HepG2 (cell line): ENCODE results near the gene UQCR11. TPM values are rescaled to one million over a fixed set of nuclear protein-coding genes. Genes with fewer than 3 reads are reported as not detected.

ENCODE experiments used
- ATAC-seq: fragments of 200-7000 bp; cut with Tn5 transposase; 3 replicates; pipeline ENCODE4 v1.9.1; 2020; ENCODE audit warnings: mild to moderate bottlenecking, moderate library complexity
- BruUV-seq: library from RNA; stranded (reverse); fragments of 400-500 nt; replicated peaks from 2 replicates; lab custom pipeline; 2021; lab: Mats Ljungman, UMichigan
- CTCF ChIA-PET: fragments of 300-600 bp; formaldehyde crosslinking; extraction: SDS; loops from one replicate; lab custom pipeline; 2021; ENCODE audit warnings: low total read pairs, inconsistent platforms, low intra/inter-chr PET ratio; lab: Yijun Ruan, JAX
- POLR2A ChIA-PET: fragments of 350-600 bp; sonication (Branson Sonifier 250); formaldehyde crosslinking; loops from one replicate; lab custom pipeline; 2020; ENCODE audit warnings: antibody characterized with exemption, inconsistent platforms; lab: Yijun Ruan, JAX
- DNase-seq: peaks from one replicate; pipeline ENCODE4 v3.0.0-alpha.2; 2015; ENCODE audit warnings: low spot score
- FAIRE-seq: peaks from 3 replicates; lab custom pipeline; 2011; peaks lifted over from hg19 to GRCh38; lab: Jason Lieb, UNC
- H2AFZ ChIP-seq: one replicate; pipeline ENCODE4 v1.6.1; 2011; ENCODE audit warnings: low read length, inconsistent platforms
- H3K27ac ChIP-seq: fragments of 300-600 bp; 3 replicates; pipeline ENCODE4 v1.8.0; 2011; ENCODE audit warnings: mixed run types, mild to moderate bottlenecking, mixed read lengths, low read length, inconsistent platforms; ENCODE audit not compliant: insufficient read depth; ENCODE audit errors: extremely low read length
- H3K27me3 ChIP-seq, 2 experiments: fragments of 200-600 bp in 1 of 2; 2 replicates in 1 of 2; 3 replicates in 1 of 2; pipeline versions ENCODE4 v1.6.0 to v1.8.0; 2011; ENCODE audit warnings: low read length in 2 of 2, mild to moderate bottlenecking in 2 of 2, moderate library complexity in 2 of 2, inconsistent platforms in 1 of 2; ENCODE audit not compliant: insufficient read depth in 2 of 2, control insufficient read depth in 1 of 2
- H3K36me3 ChIP-seq, 2 experiments: fragments of 200-600 bp in 1 of 2; replicated peaks in 1 of 2; 2 replicates in 1 of 2; 3 replicates in 1 of 2; pipeline versions ENCODE4 v1.5.1 to v1.8.0; 2011; ENCODE audit warnings: low read length in 2 of 2, inconsistent platforms in 1 of 2; ENCODE audit not compliant: insufficient read depth in 2 of 2, control insufficient read depth in 1 of 2
- H3K4me1 ChIP-seq: 2 replicates; pipeline ENCODE4 v1.5.1; 2012; ENCODE audit warnings: low read length, inconsistent platforms; ENCODE audit not compliant: insufficient read depth
- H3K4me2 ChIP-seq: 2 replicates; pipeline ENCODE4 v1.6.0; 2011; ENCODE audit warnings: low read depth, low read length, inconsistent platforms
- H3K4me3 ChIP-seq, 3 experiments: fragments of 200-600 bp in 1 of 3; sonication (generic), shearing (Covaris generic) in 1 of 3; replicated peaks in 1 of 3; 2 replicates each; pipeline ENCODE4 v1.5.1; 2011 to 2016; ENCODE audit warnings: low read length in 3 of 3, inconsistent platforms in 2 of 3, low read depth in 2 of 3, mild to moderate bottlenecking in 2 of 3, control low read depth in 1 of 3, mixed read lengths in 1 of 3; ENCODE audit not compliant: insufficient read depth in 1 of 3
- H3K79me2 ChIP-seq: one replicate; pipeline ENCODE4 v1.6.1; 2011; ENCODE audit warnings: low read length, inconsistent platforms; ENCODE audit not compliant: insufficient read depth
- H3K9ac ChIP-seq: 2 replicates; pipeline ENCODE4 v1.6.0; 2011; ENCODE audit warnings: mild to moderate bottlenecking, low read depth, low read length, inconsistent platforms; ENCODE audit not compliant: insufficient read depth
- H3K9me3 ChIP-seq: 2 replicates; pipeline ENCODE4 v1.5.1; 2012; ENCODE audit warnings: mild to moderate bottlenecking, low read length
- H4K20me1 ChIP-seq: 2 replicates; pipeline ENCODE4 v1.6.0; 2011; ENCODE audit warnings: inconsistent platforms, mild to moderate bottlenecking, low read length, moderate library complexity; ENCODE audit not compliant: insufficient read depth
- HIVEP1 ChIP-seq: sonication (generic); formaldehyde crosslinking; IDR thresholded peaks from 2 replicates; pipeline ENCODE4 v1.4.0; 2020; ENCODE audit warnings: mild to moderate bottlenecking, missing genetic modification reagents
- KDM6A ChIP-seq: IDR thresholded peaks from 2 replicates; pipeline ENCODE4 v1.6.1; 2016; ENCODE audit warnings: low read depth
- MTF1 ChIP-seq: sonication (generic); formaldehyde crosslinking; IDR thresholded peaks from 2 replicates; pipeline ENCODE4 v1.5.0; 2020; ENCODE audit warnings: missing genetic modification reagents
- MXD4 ChIP-seq: IDR thresholded peaks from 2 replicates; pipeline ENCODE4 v1.6.1; 2016; ENCODE audit warnings: mild to moderate bottlenecking, missing biosample characterization, missing genetic modification reagents
- SP5 ChIP-seq: IDR thresholded peaks from 2 replicates; pipeline ENCODE4 v1.6.1; 2016; ENCODE audit warnings: low read depth, borderline replicate concordance
- THAP8 ChIP-seq: sonication (generic); formaldehyde crosslinking; IDR thresholded peaks from 2 replicates; pipeline ENCODE4 v1.5.1; 2020; ENCODE audit warnings: missing genetic modification reagents, mild to moderate bottlenecking, borderline replicate concordance
- ZBTB21 ChIP-seq: sonication (generic); formaldehyde crosslinking; IDR thresholded peaks from 2 replicates; pipeline ENCODE4 v1.4.0; 2020; ENCODE audit warnings: missing genetic modification reagents
- ZBTB38 ChIP-seq: sonication (generic); formaldehyde crosslinking; IDR thresholded peaks from 2 replicates; pipeline ENCODE4 v1.5.1; 2020; ENCODE audit warnings: mild to moderate bottlenecking, missing genetic modification reagents
- ZNF24 ChIP-seq: fragments of 450-650 bp; IDR thresholded peaks from 2 replicates; pipeline ENCODE4 v1.6.1; 2017; ENCODE audit warnings: antibody characterized with exemption, mild to moderate bottlenecking
- ZNF263 ChIP-seq: sonication (generic); formaldehyde crosslinking; IDR thresholded peaks from 2 replicates; pipeline ENCODE4 v1.4.0; 2020; ENCODE audit warnings: missing genetic modification reagents
- ZNF678 ChIP-seq: sonication (generic); formaldehyde crosslinking; IDR thresholded peaks from 2 replicates; pipeline ENCODE4 v1.4.0; 2020; ENCODE audit warnings: mild to moderate bottlenecking, missing genetic modification reagents
- ZSCAN12 ChIP-seq: sonication (generic); formaldehyde crosslinking; IDR thresholded peaks from 2 replicates; pipeline ENCODE4 v1.9.0; 2021; ENCODE audit warnings: mild to moderate bottlenecking, missing genetic modification reagents
- WGBS: methylation state at CpG from one replicate; pipeline ENCODE4 v1.1.6; 2017; ENCODE audit warnings: low lambda C conversion rate; 5-methylcytosine and 5-hydroxymethylcytosine counted together
- in situ Hi-C: cut with HindIII; loops from 2 replicates; pipeline ENCODE4 v1.10.0; 2017; ENCODE audit warnings: low pct_unique_long_range_greater_than_20kb; ENCODE audit not compliant: extremely low pct_ligation_motif_present
- intact Hi-C: fragments of 100-400 bp; cut with micrococcal nuclease; formaldehyde crosslinking; loops from one replicate; pipeline ENCODE4 v1.10.0; 2022; ENCODE audit not compliant: unreplicated experiment
- polyA plus RNA-seq, 8 experiments: library from polyadenylated mRNA; depleted of rRNA in 3 of 8; stranded (reverse) in 7 of 8; unstranded in 1 of 8; fragments of >200 nt; fragmentation: Illumina TruSeq in 4 of 8; extraction: Trizol in 4 of 8; gene quantifications; 2 replicates each; pipeline versions ENCODE4 v1.2.1 to v1.2.3, GENCODE V29; 2011 to 2016; ENCODE audit warnings: low read depth in 4 of 8, missing spikeins in 1 of 8, mixed read lengths in 1 of 8; ENCODE audit not compliant: insufficient read depth in 1 of 8
- total RNA-seq, 5 experiments: library from RNA; depleted of rRNA; stranded (reverse); fragments of >200 nt; fragmentation: Illumina TruSeq; extraction: Trizol; gene quantifications; 2 replicates each; pipeline ENCODE4 v1.2.3, GENCODE V29; 2016; ENCODE audit warnings: low read depth in 1 of 5
- TF ChIP-seq, protein P1 (sequence below): sonication (generic); formaldehyde crosslinking; IDR thresholded peaks from 2 replicates; pipeline ENCODE4 v1.5.0; 2020; ENCODE audit warnings: mild to moderate bottlenecking, missing genetic modification reagents

The UQCR11 gene
- total and polyA plus RNA-seq, 2 of the 13 experiments (the other 11 are each of a cell fraction or from before 2014, with no cell fraction given) = 125 to 214 TPM

GRCh38 chr19:1653300-1653628 is 48.0 kb upstream of the UQCR11 start:
- in situ Hi-C loops = no loop called here
- no TSS peak for BruUV-seq
- ATAC-seq = no peak

More at GRCh38 chr19:1653300-1653628, 48.0 kb upstream of the UQCR11 start:
- FAIRE-seq (no peak), DNase-seq (no peak)
- Histone ChIP-seq H3K27me3 (peaks cover 5 to 34% of the 10 kb centered on the region in 2 experiments; a peak in 3 of 5 replicates), H2AFZ (peak overlapping the region; percentile 90), H4K20me1 (no peaks in the 10 kb centered on the region), H3K4me3 (peak overlapping the region; percentile 34 to 80 (median 63); a peak in 5 of 6 replicates), H3K9ac (peak overlapping the region; percentile 99), H3K27ac (no peak overlapping the region), H3K4me1 (peaks cover 44% of the 10 kb centered on the region), H3K9me3 (no peaks in the 10 kb centered on the region), H3K36me3 (peaks cover 0 to 17% of the 10 kb centered on the region in 2 experiments; a peak in 3 of 5 replicates), H3K4me2 (peak overlapping the region; percentile 91), H3K79me2 (peaks cover 15% of the 10 kb centered on the region)
- TF ChIP-seq ZBTB38 (peak; percentile 52; the same call in 1 of the 2 replicates), THAP8 (CRISPR knock-in tag) (no peak), SP5 (CRISPR knock-in tag) (no peak), MXD4 (CRISPR knock-in tag) (no peak), ZBTB21 (CRISPR knock-in tag) (no peak), MTF1 (CRISPR knock-in tag) (0 out of 2 replicates have a peak, but pooled peaks have one; percentile 5), ZNF24 (peak; percentile 12; the same call in 1 of the 2 replicates), ZSCAN12 (CRISPR knock-in tag) (no peak), HIVEP1 (CRISPR knock-in tag) (no peak), ZNF263 (CRISPR knock-in tag) (0 out of 2 replicates have a peak, but pooled peaks have one; percentile 6), KDM6A (CRISPR knock-in tag) (no peak), ZNF678 (CRISPR knock-in tag) (no peak)
- TF ChIP-seq, protein P1, sequence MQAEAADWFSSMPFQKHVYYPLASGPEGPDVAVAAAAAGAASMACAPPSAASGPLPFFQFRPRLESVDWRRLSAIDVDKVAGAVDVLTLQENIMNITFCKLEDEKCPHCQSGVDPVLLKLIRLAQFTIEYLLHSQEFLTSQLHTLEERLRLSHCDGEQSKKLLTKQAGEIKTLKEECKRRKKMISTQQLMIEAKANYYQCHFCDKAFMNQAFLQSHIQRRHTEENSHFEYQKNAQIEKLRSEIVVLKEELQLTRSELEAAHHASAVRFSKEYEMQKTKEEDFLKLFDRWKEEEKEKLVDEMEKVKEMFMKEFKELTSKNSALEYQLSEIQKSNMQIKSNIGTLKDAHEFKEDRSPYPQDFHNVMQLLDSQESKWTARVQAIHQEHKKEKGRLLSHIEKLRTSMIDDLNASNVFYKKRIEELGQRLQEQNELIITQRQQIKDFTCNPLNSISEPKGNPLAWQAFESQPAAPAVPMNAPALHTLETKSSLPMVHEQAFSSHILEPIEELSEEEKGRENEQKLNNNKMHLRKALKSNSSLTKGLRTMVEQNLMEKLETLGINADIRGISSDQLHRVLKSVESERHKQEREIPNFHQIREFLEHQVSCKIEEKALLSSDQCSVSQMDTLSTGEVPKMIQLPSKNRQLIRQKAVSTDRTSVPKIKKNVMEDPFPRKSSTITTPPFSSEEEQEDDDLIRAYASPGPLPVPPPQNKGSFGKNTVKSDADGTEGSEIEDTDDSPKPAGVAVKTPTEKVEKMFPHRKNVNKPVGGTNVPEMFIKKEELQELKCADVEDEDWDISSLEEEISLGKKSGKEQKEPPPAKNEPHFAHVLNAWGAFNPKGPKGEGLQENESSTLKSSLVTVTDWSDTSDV (CRISPR knock-in tag) = 0 out of 2 replicates have a peak, but pooled peaks have one; percentile 13
- ChIA-PET CTCF (no interaction called here), POLR2A (interaction anchor here (0.8 kb wide), 1 partner anchor 48 kb away, joined by 4 read pairs; the partner anchor contains the start of gene UQCR11)
- WGBS = 44% methylated on average over 14 of the region's 18 CpGs
- intact Hi-C loops = loop anchor here (5.0 kb wide), 1 partner anchor 46 kb away; the partner anchor contains the start of gene UQCR11
